SK-N-SH treated with all-trans-retinoic acid at 6 μM for 48 hours (cell line): ENCODE results near the gene WBP2.

Experiments used
- CREB5 ChIP-seq: fragments of 250-450 bp; sonication (Bioruptor Pico); IDR thresholded peaks from 2 replicates; pipeline ENCODE4 v1.5.1; 2020; ENCODE audit warnings: low read depth, mild to moderate bottlenecking, moderate library complexity
- TCF4 ChIP-seq: fragments of 250-450 bp; sonication (Bioruptor Pico); IDR thresholded peaks from 2 replicates; pipeline ENCODE4 v1.8.0; 2021; ENCODE audit warnings: mild to moderate bottlenecking, moderate library complexity, borderline replicate concordance

DNA sequence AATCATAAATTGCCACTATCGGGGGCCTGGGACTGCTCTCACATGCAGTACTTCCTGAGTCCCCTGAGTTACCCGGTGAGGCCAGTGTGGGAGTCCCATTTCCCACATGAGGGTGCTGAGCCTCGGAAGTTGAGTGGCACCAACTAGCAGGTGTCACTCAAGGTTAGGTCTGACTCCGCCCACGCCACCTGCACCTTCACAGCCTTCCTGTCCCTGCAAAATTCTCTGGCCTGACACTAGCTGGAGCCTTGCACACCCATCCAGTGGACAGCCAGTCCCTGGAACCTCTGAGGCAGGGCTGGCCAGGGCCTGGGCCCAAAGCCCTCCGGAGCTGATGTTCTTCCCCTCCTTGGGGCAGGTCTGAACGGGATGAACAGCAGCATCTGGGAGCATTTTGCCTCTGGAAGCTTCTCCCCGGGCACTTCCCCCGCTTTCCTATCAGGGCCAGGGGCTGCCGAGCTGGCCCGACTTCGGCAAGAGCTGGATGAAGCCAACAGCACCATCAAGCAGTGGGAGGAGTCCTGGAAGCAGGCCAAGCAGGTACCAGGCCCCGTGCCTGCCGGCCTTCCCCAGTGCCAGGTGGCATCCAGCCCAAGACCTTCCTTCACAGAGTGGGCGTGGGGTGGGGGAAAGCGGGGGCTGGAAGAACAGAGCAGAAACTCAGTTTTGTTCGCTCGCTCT is 32.9 kb downstream of the WBP2 start:
- TF ChIP-seq TCF4 (no peak), CREB5 (no peak)
